Stimulated activated CD8-positive, alpha-beta memory T cell treated with anti-CD3 and anti-CD28 coated beads, Interleukin-15, amount 100 ng/mL, for 24 hours (primary cell): Measurements from ENCODE around the gene ACVR1.

Source experiments
- DNase-seq: peaks from one replicate; pipeline ENCODE4 v3.0.0-alpha.2; 2020; ENCODE audit warnings: low read depth

The ACVR1 gene

GRCh38 chr2:157699009-157699408 is 177.1 kb downstream of the ACVR1 start:
- DNase-seq: no peak

GRCh38 chr2:157698430-157698829 is 177.7 kb downstream of the ACVR1 start:
- DNase-seq: no peak

GRCh38 chr2:157696036-157696435 is 180.1 kb downstream of the ACVR1 start:
- no peak for DNase-seq

- no peak for DNase-seq
Observed at GRCh38 chr2:157692768-157693167, 183.4 kb downstream of the ACVR1 start.

GRCh38 chr2:157691695-157692094 is 184.4 kb downstream of the ACVR1 start:
- no peak for DNase-seq

GRCh38 chr2:157691131-157691530 is 185.0 kb downstream of the ACVR1 start:
- DNase-seq: no peak
